Astrocyte (in vitro differentiated cells and primary cell): ENCODE data around the gene NCAM1. TPM values are rescaled to one million over a fixed set of nuclear protein-coding genes. Genes with fewer than 3 reads are reported as not detected.

Source experiments
- DNase-seq: peaks from one replicate; pipeline ENCODE4 v3.0.0-alpha.2; 2010; ENCODE audit warnings: low read depth
- FAIRE-seq: peaks from 2 replicates; lab custom pipeline; 2011; peaks lifted over from hg19 to GRCh38; lab: Jason Lieb, UNC
- H2AFZ ChIP-seq: 2 replicates; pipeline ENCODE4 v1.6.0; 2012; ENCODE audit warnings: low read depth, low read length, inconsistent platforms
- H3K27ac ChIP-seq: 2 replicates; pipeline ENCODE4 v1.5.1; 2011; ENCODE audit warnings: low read depth, low read length, inconsistent platforms
- H3K27me3 ChIP-seq: 2 replicates; pipeline ENCODE4 v1.6.0; 2011; ENCODE audit warnings: low read length, inconsistent platforms; ENCODE audit not compliant: insufficient read depth
- H3K36me3 ChIP-seq: 2 replicates; pipeline ENCODE4 v1.5.1; 2011; ENCODE audit warnings: low read length, inconsistent platforms; ENCODE audit not compliant: insufficient read depth
- H3K4me1 ChIP-seq: 2 replicates; pipeline ENCODE4 v1.5.1; 2011; ENCODE audit warnings: low read length, inconsistent platforms; ENCODE audit not compliant: insufficient read depth
- H3K4me2 ChIP-seq: 2 replicates; pipeline ENCODE4 v1.6.0; 2012; ENCODE audit warnings: low read length, inconsistent platforms
- H3K4me3 ChIP-seq: 2 replicates; pipeline ENCODE4 v1.5.1; 2011; ENCODE audit warnings: low read depth, mild to moderate bottlenecking, low read length, inconsistent platforms; ENCODE audit not compliant: insufficient read depth
- H3K79me2 ChIP-seq: 2 replicates; pipeline ENCODE4 v1.6.0; 2012; ENCODE audit warnings: mild to moderate bottlenecking, low read length, inconsistent platforms; ENCODE audit not compliant: insufficient read depth
- H3K9ac ChIP-seq: 2 replicates; pipeline ENCODE4 v1.6.0; 2012; ENCODE audit warnings: mild to moderate bottlenecking, low read length, inconsistent platforms
- H3K9me3 ChIP-seq: 2 replicates; pipeline ENCODE4 v1.5.1; 2012; ENCODE audit warnings: low read depth, mild to moderate bottlenecking, low read length, inconsistent platforms; ENCODE audit not compliant: insufficient read depth
- H4K20me1 ChIP-seq: 2 replicates; pipeline ENCODE4 v1.6.0; 2012; ENCODE audit warnings: low read length, inconsistent platforms; ENCODE audit not compliant: insufficient read depth
- H3K27ac Mint-ChIP-seq: one replicate; pipeline ENCODE4 v1.8.0; 2021; ENCODE audit warnings: mild to moderate bottlenecking, mixed read lengths; ENCODE audit not compliant: unreplicated experiment
- H3K27me3 Mint-ChIP-seq: one replicate; pipeline ENCODE4 v1.8.0; 2021; ENCODE audit warnings: low read depth, mixed read lengths; ENCODE audit not compliant: unreplicated experiment
- H3K36me3 Mint-ChIP-seq: one replicate; pipeline ENCODE4 v1.8.0; 2021; ENCODE audit warnings: low read depth, mixed read lengths; ENCODE audit not compliant: unreplicated experiment
- H3K4me1 Mint-ChIP-seq: one replicate; pipeline ENCODE4 v1.8.0; 2021; ENCODE audit warnings: low read depth, mixed read lengths; ENCODE audit not compliant: unreplicated experiment
- H3K4me3 Mint-ChIP-seq: one replicate; pipeline ENCODE4 v1.8.0; 2021; ENCODE audit warnings: mild to moderate bottlenecking, moderate library complexity, mixed read lengths; ENCODE audit not compliant: unreplicated experiment
- H3K9me3 Mint-ChIP-seq: one replicate; pipeline ENCODE4 v1.8.0; 2021; ENCODE audit warnings: mild to moderate bottlenecking, mixed read lengths; ENCODE audit not compliant: unreplicated experiment
- CTCF ChIP-seq: IDR thresholded peaks from 2 replicates; pipeline ENCODE4 v1.5.1; 2011; ENCODE audit warnings: low read depth, mild to moderate bottlenecking, inconsistent platforms, low read length, moderate library complexity; ENCODE audit not compliant: insufficient read depth
- EZH2 ChIP-seq: IDR thresholded peaks from 2 replicates; pipeline ENCODE4 v1.6.1; 2012; ENCODE audit warnings: mild to moderate bottlenecking, low read length, inconsistent platforms; ENCODE audit not compliant: insufficient read depth
- total RNA-seq: library from RNA; stranded (reverse); gene quantifications from 2 replicates; pipeline ENCODE4 v1.2.1, GENCODE V29; 2021

The NCAM1 gene
- total RNA-seq, 1 donor from 2014 or later = 17.4 TPM

DNA sequence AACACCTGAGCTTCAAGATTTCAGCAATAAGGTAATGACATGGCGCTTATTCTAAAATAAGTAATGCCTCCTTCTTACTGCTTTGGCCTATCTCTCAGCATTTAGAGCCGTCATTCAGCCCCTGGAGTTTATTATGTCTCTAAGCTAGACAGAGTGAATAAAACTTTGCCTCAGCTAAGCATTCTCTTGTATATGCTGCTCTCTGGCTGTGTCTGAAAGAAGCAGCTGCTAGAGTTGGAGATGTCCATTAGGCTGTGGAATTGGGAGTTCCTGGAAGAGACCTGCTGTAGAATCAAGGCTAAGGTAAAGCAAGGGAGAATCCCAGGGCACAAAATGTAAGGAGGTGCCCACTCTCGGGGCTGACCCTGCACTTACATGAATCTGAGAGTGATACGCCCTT is 317.7 kb downstream of the NCAM1 start:
- Histone ChIP-seq H3K9me3 (peaks cover 4% of the 10 kb centered on the region), H3K4me3 (no peak overlapping the region), H3K27me3 (peaks cover 4% of the 10 kb centered on the region), H2AFZ (no peak overlapping the region), H3K36me3 (no peaks in the 10 kb centered on the region), H3K9ac (no peak overlapping the region), H4K20me1 (no peaks in the 10 kb centered on the region), H3K79me2 (no peaks in the 10 kb centered on the region), H3K4me1 (no peaks in the 10 kb centered on the region), H3K27ac (no peak overlapping the region), H3K4me2 (no peak overlapping the region)
- no peaks in the 10 kb centered on the region for H3K36me3 Mint-ChIP-seq
- H3K9me3 Mint-ChIP-seq = no peaks in the 10 kb centered on the region
- no peak for FAIRE-seq
- H3K4me3 Mint-ChIP-seq = no peak overlapping the region
- DNase-seq = no peak
- no peak for TF ChIP-seq CTCF
- no peak for TF ChIP-seq EZH2
- H3K27ac Mint-ChIP-seq = no peak overlapping the region
- H3K27me3 Mint-ChIP-seq = peaks cover 2% of the 10 kb centered on the region
- H3K4me1 Mint-ChIP-seq = no peaks in the 10 kb centered on the region

DNA sequence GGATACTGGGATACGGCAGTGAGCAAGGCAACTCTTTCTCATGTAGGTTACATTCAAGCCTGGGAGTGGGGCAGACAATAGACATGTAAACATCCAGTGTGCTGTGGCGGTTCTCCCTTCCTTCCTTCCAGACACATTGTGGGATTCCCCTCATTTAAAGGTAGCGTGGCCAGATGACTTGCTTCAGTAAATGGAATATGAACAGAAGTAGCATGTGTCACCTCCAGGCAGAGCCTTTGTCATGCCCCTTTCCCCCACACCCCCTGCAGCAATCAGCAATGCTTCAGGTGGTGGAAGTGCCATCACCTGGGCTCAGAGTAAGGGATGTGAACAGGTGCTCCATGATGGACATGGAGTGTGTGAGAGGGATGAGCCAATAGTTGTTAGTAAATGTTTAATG is 318.4 kb downstream of the NCAM1 start:
- DNase-seq (no peak), FAIRE-seq (no peak)
- Mint-ChIP-seq H3K27ac (no peak overlapping the region), H3K27me3 (peaks cover 2% of the 10 kb centered on the region), H3K9me3 (no peaks in the 10 kb centered on the region), H3K36me3 (no peaks in the 10 kb centered on the region), H3K4me3 (no peak overlapping the region), H3K4me1 (no peaks in the 10 kb centered on the region)
- TF ChIP-seq CTCF (no peak), EZH2 (no peak)
- peaks cover 4% of the 10 kb centered on the region for H3K9me3 ChIP-seq
- no peak overlapping the region for H3K9ac ChIP-seq
- no peak overlapping the region for H3K4me2 ChIP-seq
- no peaks in the 10 kb centered on the region for H3K79me2 ChIP-seq
- H3K27me3 ChIP-seq = peaks cover 4% of the 10 kb centered on the region
- H3K27ac ChIP-seq = no peak overlapping the region
- no peaks in the 10 kb centered on the region for H3K36me3 ChIP-seq
- H4K20me1 ChIP-seq = no peaks in the 10 kb centered on the region
- no peaks in the 10 kb centered on the region for H3K4me1 ChIP-seq
- H3K4me3 ChIP-seq = no peak overlapping the region
- no peak overlapping the region for H2AFZ ChIP-seq

GRCh38 chr11:113281052-113281725 is 320.0 kb downstream of the NCAM1 start:
- DNase-seq (no peak), FAIRE-seq (no peak)
- Histone ChIP-seq H3K36me3 (no peaks in the 10 kb centered on the region), H3K9me3 (peaks cover 4% of the 10 kb centered on the region), H3K27me3 (peaks cover 4% of the 10 kb centered on the region), H3K4me3 (no peak overlapping the region), H3K79me2 (no peaks in the 10 kb centered on the region), H3K4me1 (no peaks in the 10 kb centered on the region), H3K9ac (no peak overlapping the region), H3K4me2 (no peak overlapping the region), H3K27ac (no peak overlapping the region), H2AFZ (no peak overlapping the region), H4K20me1 (no peaks in the 10 kb centered on the region)
- H3K4me1 Mint-ChIP-seq = no peaks in the 10 kb centered on the region
- no peaks in the 10 kb centered on the region for H3K9me3 Mint-ChIP-seq
- H3K36me3 Mint-ChIP-seq = no peaks in the 10 kb centered on the region
- TF ChIP-seq EZH2 = no peak
- TF ChIP-seq CTCF = no peak
- no peak overlapping the region for H3K4me3 Mint-ChIP-seq
- H3K27ac Mint-ChIP-seq = no peak overlapping the region
- H3K27me3 Mint-ChIP-seq = peaks cover 2% of the 10 kb centered on the region
